HepG2 (cell line): ENCODE results near the gene ATRX. TPM values are rescaled to one million over a fixed set of nuclear protein-coding genes. Genes with fewer than 3 reads are reported as not detected.

Source experiments
- ATAC-seq: fragments of 200-7000 bp; cut with Tn5 transposase; 3 replicates; pipeline ENCODE4 v1.9.1; 2020; ENCODE audit warnings: mild to moderate bottlenecking, moderate library complexity
- BruUV-seq: library from RNA; stranded (reverse); fragments of 400-500 nt; replicated peaks from 2 replicates; lab custom pipeline; 2021; lab: Mats Ljungman, UMichigan
- CTCF ChIA-PET: fragments of 300-600 bp; formaldehyde crosslinking; extraction: SDS; loops from one replicate; lab custom pipeline; 2021; ENCODE audit warnings: low total read pairs, inconsistent platforms, low intra/inter-chr PET ratio; lab: Yijun Ruan, JAX
- POLR2A ChIA-PET: fragments of 350-600 bp; sonication (Branson Sonifier 250); formaldehyde crosslinking; loops from one replicate; lab custom pipeline; 2020; ENCODE audit warnings: antibody characterized with exemption, inconsistent platforms; lab: Yijun Ruan, JAX
- DNase-seq: peaks from one replicate; pipeline ENCODE4 v3.0.0-alpha.2; 2015; ENCODE audit warnings: low spot score
- FAIRE-seq: peaks from 3 replicates; lab custom pipeline; 2011; peaks lifted over from hg19 to GRCh38; lab: Jason Lieb, UNC
- H2AFZ ChIP-seq: one replicate; pipeline ENCODE4 v1.6.1; 2011; ENCODE audit warnings: low read length, inconsistent platforms
- H3K27ac ChIP-seq: fragments of 300-600 bp; 3 replicates; pipeline ENCODE4 v1.8.0; 2011; ENCODE audit warnings: mixed run types, mild to moderate bottlenecking, mixed read lengths, low read length, inconsistent platforms; ENCODE audit not compliant: insufficient read depth; ENCODE audit errors: extremely low read length
- H3K27me3 ChIP-seq, 2 experiments: fragments of 200-600 bp in 1 of 2; 2 replicates in 1 of 2; 3 replicates in 1 of 2; pipeline versions ENCODE4 v1.6.0 to v1.8.0; 2011; ENCODE audit warnings: low read length in 2 of 2, mild to moderate bottlenecking in 2 of 2, moderate library complexity in 2 of 2, inconsistent platforms in 1 of 2; ENCODE audit not compliant: insufficient read depth in 2 of 2, control insufficient read depth in 1 of 2
- H3K36me3 ChIP-seq, 2 experiments: fragments of 200-600 bp in 1 of 2; replicated peaks in 1 of 2; 2 replicates in 1 of 2; 3 replicates in 1 of 2; pipeline versions ENCODE4 v1.5.1 to v1.8.0; 2011; ENCODE audit warnings: low read length in 2 of 2, inconsistent platforms in 1 of 2; ENCODE audit not compliant: insufficient read depth in 2 of 2, control insufficient read depth in 1 of 2
- H3K4me1 ChIP-seq: 2 replicates; pipeline ENCODE4 v1.5.1; 2012; ENCODE audit warnings: low read length, inconsistent platforms; ENCODE audit not compliant: insufficient read depth
- H3K4me2 ChIP-seq: 2 replicates; pipeline ENCODE4 v1.6.0; 2011; ENCODE audit warnings: low read depth, low read length, inconsistent platforms
- H3K4me3 ChIP-seq, 3 experiments: fragments of 200-600 bp in 1 of 3; sonication (generic), shearing (Covaris generic) in 1 of 3; replicated peaks in 1 of 3; 2 replicates each; pipeline ENCODE4 v1.5.1; 2011 to 2016; ENCODE audit warnings: low read length in 3 of 3, inconsistent platforms in 2 of 3, low read depth in 2 of 3, mild to moderate bottlenecking in 2 of 3, control low read depth in 1 of 3, mixed read lengths in 1 of 3; ENCODE audit not compliant: insufficient read depth in 1 of 3
- H3K79me2 ChIP-seq: one replicate; pipeline ENCODE4 v1.6.1; 2011; ENCODE audit warnings: low read length, inconsistent platforms; ENCODE audit not compliant: insufficient read depth
- H3K9ac ChIP-seq: 2 replicates; pipeline ENCODE4 v1.6.0; 2011; ENCODE audit warnings: mild to moderate bottlenecking, low read depth, low read length, inconsistent platforms; ENCODE audit not compliant: insufficient read depth
- H3K9me3 ChIP-seq: 2 replicates; pipeline ENCODE4 v1.5.1; 2012; ENCODE audit warnings: mild to moderate bottlenecking, low read length
- H4K20me1 ChIP-seq: 2 replicates; pipeline ENCODE4 v1.6.0; 2011; ENCODE audit warnings: inconsistent platforms, mild to moderate bottlenecking, low read length, moderate library complexity; ENCODE audit not compliant: insufficient read depth
- CEBPZ ChIP-seq: IDR thresholded peaks from 2 replicates; pipeline ENCODE4 v1.6.1; 2012; ENCODE audit warnings: low read length, improper control_type of control experiment
- DDIT3 ChIP-seq: sonication (generic); formaldehyde crosslinking; IDR thresholded peaks from 2 replicates; pipeline ENCODE4 v1.4.0; 2020; ENCODE audit warnings: mild to moderate bottlenecking, missing genetic modification reagents
- HNF1B ChIP-seq: sonication (generic); formaldehyde crosslinking; IDR thresholded peaks from 2 replicates; pipeline ENCODE4 v1.5.1; 2020; ENCODE audit warnings: mild to moderate bottlenecking, moderate library complexity, missing genetic modification reagents
- JUND ChIP-seq: sonication (generic); formaldehyde crosslinking; IDR thresholded peaks from 2 replicates; pipeline ENCODE4 v1.8.0; 2022; ENCODE audit warnings: mild to moderate bottlenecking, missing genetic modification reagents
- MTA3 ChIP-seq: sonication (generic); formaldehyde crosslinking; IDR thresholded peaks from 2 replicates; pipeline ENCODE4 v1.4.0; 2020; ENCODE audit warnings: missing genetic modification reagents
- RBAK ChIP-seq: sonication (generic); formaldehyde crosslinking; IDR thresholded peaks from 2 replicates; pipeline ENCODE4 v1.5.1; 2020; ENCODE audit warnings: mild to moderate bottlenecking, missing genetic modification reagents
- TCF7L2 ChIP-seq: IDR thresholded peaks from 2 replicates; pipeline ENCODE4 v1.6.1; 2011; ENCODE audit warnings: mild to moderate bottlenecking, low read depth, low read length, moderate library complexity
- ZMAT5 ChIP-seq: sonication (generic); formaldehyde crosslinking; IDR thresholded peaks from 2 replicates; pipeline ENCODE4 v1.5.0; 2020; ENCODE audit warnings: mild to moderate bottlenecking, low read depth, missing genetic modification reagents, borderline replicate concordance
- ZNF142 ChIP-seq: sonication (generic); formaldehyde crosslinking; IDR thresholded peaks from 2 replicates; pipeline ENCODE4 v1.4.0; 2020; ENCODE audit warnings: missing genetic modification reagents
- ZNF263 ChIP-seq: sonication (generic); formaldehyde crosslinking; IDR thresholded peaks from 2 replicates; pipeline ENCODE4 v1.4.0; 2020; ENCODE audit warnings: missing genetic modification reagents
- ZNF562 ChIP-seq: sonication (generic); formaldehyde crosslinking; IDR thresholded peaks from 2 replicates; pipeline ENCODE4 v1.8.0; 2022; ENCODE audit warnings: missing genetic modification reagents, borderline replicate concordance
- ZNF737 ChIP-seq: sonication (generic); formaldehyde crosslinking; IDR thresholded peaks from 2 replicates; pipeline ENCODE4 v1.5.0; 2020; ENCODE audit warnings: missing genetic modification reagents, mild to moderate bottlenecking, borderline replicate concordance
- WGBS: methylation state at CpG from one replicate; pipeline ENCODE4 v1.1.6; 2017; ENCODE audit warnings: low lambda C conversion rate; 5-methylcytosine and 5-hydroxymethylcytosine counted together
- in situ Hi-C: cut with HindIII; loops from 2 replicates; pipeline ENCODE4 v1.10.0; 2017; ENCODE audit warnings: low pct_unique_long_range_greater_than_20kb; ENCODE audit not compliant: extremely low pct_ligation_motif_present
- intact Hi-C: fragments of 100-400 bp; cut with micrococcal nuclease; formaldehyde crosslinking; loops from one replicate; pipeline ENCODE4 v1.10.0; 2022; ENCODE audit not compliant: unreplicated experiment
- polyA plus RNA-seq, 8 experiments: library from polyadenylated mRNA; depleted of rRNA in 3 of 8; stranded (reverse) in 7 of 8; unstranded in 1 of 8; fragments of >200 nt; fragmentation: Illumina TruSeq in 4 of 8; extraction: Trizol in 4 of 8; gene quantifications; 2 replicates each; pipeline versions ENCODE4 v1.2.1 to v1.2.3, GENCODE V29; 2011 to 2016; ENCODE audit warnings: low read depth in 4 of 8, missing spikeins in 1 of 8, mixed read lengths in 1 of 8; ENCODE audit not compliant: insufficient read depth in 1 of 8
- total RNA-seq, 5 experiments: library from RNA; depleted of rRNA; stranded (reverse); fragments of >200 nt; fragmentation: Illumina TruSeq; extraction: Trizol; gene quantifications; 2 replicates each; pipeline ENCODE4 v1.2.3, GENCODE V29; 2016; ENCODE audit warnings: low read depth in 1 of 5

Gene ATRX
- total and polyA plus RNA-seq, 2 of the 13 experiments (the other 11 are each of a cell fraction or from before 2014, with no cell fraction given) = 26.1 to 44.5 TPM

- TF ChIP-seq ZNF142 (CRISPR knock-in tag) (no peak), TCF7L2 (no peak)
These were observed 163.3 kb downstream of the ATRX start (continued) for GRCh38 chrX:77622672-77623071.

- FAIRE-seq (no peak), ATAC-seq (no peak), DNase-seq (no peak)
- H4K20me1 ChIP-seq = no peaks in the 10 kb centered on the region
- intact Hi-C loops = no loop called here
- ChIA-PET POLR2A (no interaction called here), CTCF (no interaction called here)
- H3K4me2 ChIP-seq = no peak overlapping the region
- H3K9ac ChIP-seq = no peak overlapping the region
- in situ Hi-C loops = no loop called here
- H3K36me3 ChIP-seq = no peaks in the 10 kb centered on the region; a peak in 1 of 5 replicates
- H3K4me3 ChIP-seq = no peak overlapping the region
- H3K27me3 ChIP-seq = no peaks in the 10 kb centered on the region
- BruUV-seq = no TSS peak
- H3K79me2 ChIP-seq = no peaks in the 10 kb centered on the region
- H3K27ac ChIP-seq = no peak overlapping the region
- no peaks in the 10 kb centered on the region for H3K9me3 ChIP-seq
- WGBS = 100% methylated on average over 3 of the region's 3 CpGs
- H3K4me1 ChIP-seq = no peaks in the 10 kb centered on the region
- H2AFZ ChIP-seq = no peak overlapping the region
- TF ChIP-seq CEBPZ (no peak), HNF1B (CRISPR knock-in tag) (no peak), JUND (CRISPR knock-in tag) (no peak), MTA3 (CRISPR knock-in tag) (no peak), ZMAT5 (no peak), ZNF263 (CRISPR knock-in tag) (no peak), RBAK (CRISPR knock-in tag) (no peak), ZNF562 (CRISPR knock-in tag) (no peak), DDIT3 (CRISPR knock-in tag) (no peak), ZNF737 (CRISPR knock-in tag) (no peak)
These were observed 163.8 kb downstream of the ATRX start for GRCh38 chrX:77622233-77622632.
